Astrocyte (in vitro differentiated cells and primary cell): ENCODE results near the gene ELAC2.

Experiments
- EZH2 ChIP-seq: IDR thresholded peaks from 2 replicates; pipeline ENCODE4 v1.6.1; 2012; ENCODE audit warnings: mild to moderate bottlenecking, low read length, inconsistent platforms; ENCODE audit not compliant: insufficient read depth
- TF ChIP-seq, protein P1 (sequence below): IDR thresholded peaks from 2 replicates; pipeline ENCODE4 v1.5.1; 2011; ENCODE audit warnings: low read depth, mild to moderate bottlenecking, inconsistent platforms, low read length, moderate library complexity; ENCODE audit not compliant: insufficient read depth

DNA sequence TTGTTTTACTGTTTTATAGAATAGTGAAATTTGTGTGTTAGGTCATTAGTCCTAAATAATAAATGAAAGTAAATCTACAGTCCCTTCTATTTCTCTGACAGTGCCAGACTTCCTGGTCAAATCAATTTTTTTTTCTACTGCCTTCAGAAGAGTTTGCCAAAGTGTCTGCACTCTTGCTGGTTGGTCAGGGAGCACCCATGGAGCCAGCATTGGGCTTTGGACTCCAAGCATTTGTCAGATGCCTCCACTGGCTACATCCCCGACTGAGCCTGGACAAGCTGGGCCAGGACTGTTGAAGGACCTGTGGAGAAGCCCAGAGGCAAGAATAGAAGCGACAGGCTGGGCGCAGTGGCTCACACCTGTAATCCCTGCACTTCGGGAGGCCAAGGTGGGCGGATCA lies 53.7 kb downstream of the ELAC2 start:
- TF ChIP-seq, protein P1, sequence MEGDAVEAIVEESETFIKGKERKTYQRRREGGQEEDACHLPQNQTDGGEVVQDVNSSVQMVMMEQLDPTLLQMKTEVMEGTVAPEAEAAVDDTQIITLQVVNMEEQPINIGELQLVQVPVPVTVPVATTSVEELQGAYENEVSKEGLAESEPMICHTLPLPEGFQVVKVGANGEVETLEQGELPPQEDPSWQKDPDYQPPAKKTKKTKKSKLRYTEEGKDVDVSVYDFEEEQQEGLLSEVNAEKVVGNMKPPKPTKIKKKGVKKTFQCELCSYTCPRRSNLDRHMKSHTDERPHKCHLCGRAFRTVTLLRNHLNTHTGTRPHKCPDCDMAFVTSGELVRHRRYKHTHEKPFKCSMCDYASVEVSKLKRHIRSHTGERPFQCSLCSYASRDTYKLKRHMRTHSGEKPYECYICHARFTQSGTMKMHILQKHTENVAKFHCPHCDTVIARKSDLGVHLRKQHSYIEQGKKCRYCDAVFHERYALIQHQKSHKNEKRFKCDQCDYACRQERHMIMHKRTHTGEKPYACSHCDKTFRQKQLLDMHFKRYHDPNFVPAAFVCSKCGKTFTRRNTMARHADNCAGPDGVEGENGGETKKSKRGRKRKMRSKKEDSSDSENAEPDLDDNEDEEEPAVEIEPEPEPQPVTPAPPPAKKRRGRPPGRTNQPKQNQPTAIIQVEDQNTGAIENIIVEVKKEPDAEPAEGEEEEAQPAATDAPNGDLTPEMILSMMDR, result no peak
- no peak for TF ChIP-seq EZH2
